ENCODE measurements around the gene FHAD1. TPM values are rescaled to one million over a fixed set of nuclear protein-coding genes. Genes with fewer than 3 reads are reported as not detected.

The FHAD1 gene
- total and polyA plus RNA-seq, 11 donors: 0.06 to 1.1 (median 0.12) TPM; not detected in 4

GRCh38 chr1:15362737-15363128 is 115.7 kb downstream of the FHAD1 start:
- H3K27ac ChIP-seq: no peak overlapping the region
- no peak overlapping the region for H3K4me3 ChIP-seq
- no peaks in the 10 kb centered on the region for H3K36me3 ChIP-seq
- intact Hi-C loops (cut with DNase I): no loop called here
- ATAC-seq (no peak), DNase-seq (no peak)
- no peaks in the 10 kb centered on the region for H3K4me1 ChIP-seq
- H3K9me3 ChIP-seq: no peaks in the 10 kb centered on the region
- TF ChIP-seq CTCF (IDR thresholded peaks at IDR 0.05) (no peak), POLR2A (IDR thresholded peaks at IDR 0.05) (no peak)
- 86 to 100% (median 92%) methylated on average over 4 of the region's 4 CpGs for WGBS, 4 donors
- H3K27me3 ChIP-seq: no peaks in the 10 kb centered on the region

GRCh38 chr1:15364740-15365139 is 117.7 kb downstream of the FHAD1 start:
- Histone ChIP-seq H3K36me3 (no peaks in the 10 kb centered on the region), H3K27ac (no peak overlapping the region), H3K27me3 (no peaks in the 10 kb centered on the region), H3K9me3 (no peaks in the 10 kb centered on the region), H3K4me3 (no peak overlapping the region), H3K4me1 (no peaks in the 10 kb centered on the region)
- ATAC-seq: no peak
- 80 to 88% (median 85%) methylated on average over 5 of the region's 5 CpGs for WGBS, 4 donors
- DNase-seq: no peak
- intact Hi-C loops (cut with DNase I): no loop called here
- no peak for TF ChIP-seq CTCF (IDR thresholded peaks at IDR 0.05)
- TF ChIP-seq POLR2A (IDR thresholded peaks at IDR 0.05): no peak

GRCh38 chr1:15368888-15369287 is 121.9 kb downstream of the FHAD1 start:
- H3K4me1 ChIP-seq: peaks cover 0 to 17% (median 8%) of the 10 kb centered on the region in 12 donors
- H3K27ac ChIP-seq: no peak overlapping the region
- WGBS, 4 donors: 80 to 87% (median 82%) methylated on average over 1 of the region's 1 CpG
- TF ChIP-seq POLR2A (IDR thresholded peaks at IDR 0.05) (no peak), CTCF (IDR thresholded peaks at IDR 0.05) (no peak)
- H3K9me3 ChIP-seq: no peaks in the 10 kb centered on the region
- H3K4me3 ChIP-seq: no peak overlapping the region
- no peak for ATAC-seq
- no peaks in the 10 kb centered on the region for H3K36me3 ChIP-seq
- H3K27me3 ChIP-seq: no peaks in the 10 kb centered on the region
- DNase-seq: no peak
- intact Hi-C loops (cut with DNase I): no loop called here

GRCh38 chr1:15370268-15370667 is 123.2 kb downstream of the FHAD1 start:
- WGBS, 4 donors: 92 to 94% (median 93%) methylated on average over 4 of the region's 4 CpGs
- peak overlapping the region in 8 of 12 donors; percentile 12 to 59 (median 50) for H3K27ac ChIP-seq
- intact Hi-C loops (cut with DNase I): loop anchor here in 2 of 10 donors (5.0 kb wide), 2 partner anchors 38 to 43 kb away; no protein-coding TSS in a partner anchor
- no peaks in the 10 kb centered on the region for H3K27me3 ChIP-seq
- no peak for ATAC-seq
- H3K9me3 ChIP-seq: no peaks in the 10 kb centered on the region
- H3K36me3 ChIP-seq: no peaks in the 10 kb centered on the region
- no peak for DNase-seq
- TF ChIP-seq CTCF (IDR thresholded peaks at IDR 0.05): no peak
- no peak for TF ChIP-seq POLR2A (IDR thresholded peaks at IDR 0.05)
- H3K4me1 ChIP-seq: peaks cover 0 to 17% (median 8%) of the 10 kb centered on the region in 12 donors
- no peak overlapping the region for H3K4me3 ChIP-seq
